ENCODE data around the gene FMO5.
A peak's percentile ranks its signal among the peaks of the same experiment; 100 is the strongest.
"Not testable (repeated sequence)": the region's sequence is repeated elsewhere in the genome, so short reads cannot be mapped to it uniquely, and the experiment has no call there.

Gene FMO5

GRCh38 chr1:147209825-147210821, 15.0 kb downstream of the FMO5 start:
- no peak for DNase-seq (ENCODE audit: low read depth in 3 of 3)

DNA sequence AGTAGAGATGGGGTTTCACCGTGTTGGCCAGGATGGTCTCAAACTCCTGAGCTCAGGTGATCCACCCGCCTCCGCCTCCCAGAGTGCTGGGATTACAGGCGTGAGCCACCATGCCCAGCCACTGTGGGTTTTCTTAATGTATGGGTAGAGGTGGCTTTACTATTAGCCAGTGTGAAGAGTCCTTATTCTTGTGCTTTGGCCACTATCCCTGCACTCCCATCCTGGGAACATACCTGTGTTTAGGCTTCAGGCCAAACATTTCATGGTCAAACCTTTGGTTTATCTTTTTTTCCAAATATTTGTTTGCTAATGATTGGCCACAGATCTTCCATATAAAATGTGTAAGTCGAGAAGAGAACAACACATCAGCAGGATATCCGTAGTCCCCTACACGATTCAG, 16.5 kb downstream of the FMO5 start:
- no peak for DNase-seq (ENCODE audit: low read depth in 3 of 3)

GRCh38 chr1:147207192-147207591, 17.9 kb downstream of the FMO5 start:
- DNase-seq (ENCODE audit: low read depth in 3 of 3), result no peak

DNA sequence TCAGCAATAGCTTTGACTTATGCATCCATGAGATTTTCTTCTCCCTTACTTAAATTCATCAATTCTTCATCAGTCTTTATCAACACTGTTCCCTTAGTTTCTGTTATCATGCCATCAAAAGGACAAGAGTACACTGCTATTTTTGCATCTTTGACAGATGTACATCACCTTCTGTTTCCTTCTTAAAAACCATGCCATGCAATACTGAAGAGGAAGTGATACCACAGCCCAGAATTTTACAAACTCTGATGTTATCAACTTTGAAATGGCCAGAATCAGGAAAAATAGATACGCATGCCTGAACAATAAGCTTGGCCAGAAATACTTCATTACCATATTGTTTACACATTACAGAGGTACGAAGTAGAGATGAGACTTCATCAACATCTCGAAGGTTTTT, 21.1 kb downstream of the FMO5 start:
- DNase-seq (ENCODE audit: low read depth in 3 of 3), result no peak

DNA sequence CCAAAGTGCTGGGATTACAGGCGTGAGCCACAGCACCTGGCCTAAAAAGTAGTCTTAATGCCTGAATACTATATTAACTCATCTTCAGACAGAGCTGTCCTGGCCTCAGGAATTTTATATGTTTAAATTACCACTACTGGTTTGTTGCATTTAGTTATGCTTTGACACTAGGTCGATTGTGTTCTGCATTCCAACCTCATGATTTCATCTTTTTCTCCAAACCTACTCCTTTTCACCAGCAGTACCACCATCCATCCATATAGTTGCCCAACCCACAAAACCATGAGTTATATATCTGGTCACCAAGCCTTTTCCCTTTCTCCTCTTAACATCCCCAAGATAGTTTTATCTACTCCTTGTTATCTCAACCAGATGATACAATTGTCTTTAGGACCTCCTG, 22.6 kb downstream of the FMO5 start:
- DNase-seq (ENCODE audit: low read depth in 3 of 3), result no peak

GRCh38 chr1:147201786-147202185, 23.4 kb downstream of the FMO5 start:
- DNase-seq (ENCODE audit: low read depth in 3 of 3), result no peak

GRCh38 chr1:147201276-147201675, 23.9 kb downstream of the FMO5 start:
- no peak for DNase-seq (ENCODE audit: low read depth in 3 of 3)

DNA sequence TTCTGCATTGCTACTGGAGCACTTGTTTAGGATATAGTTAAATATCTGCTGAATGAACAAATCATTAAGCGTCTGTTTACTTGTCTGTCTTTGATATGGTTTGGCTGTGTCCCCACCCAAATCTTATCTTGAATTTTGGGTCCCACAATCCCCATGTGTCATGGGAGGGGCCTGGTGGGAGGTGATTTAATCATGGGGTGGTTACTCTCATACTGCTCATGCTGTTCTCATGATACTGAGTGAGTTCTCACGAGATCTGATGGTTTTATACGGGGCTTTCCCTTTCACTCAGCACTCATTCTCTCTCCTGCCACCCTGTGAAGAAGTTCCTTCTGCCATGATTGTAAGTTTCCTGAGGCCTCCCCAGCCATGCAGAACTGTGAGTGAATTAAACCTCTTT, 27.8 kb downstream of the FMO5 start:
- DNase-seq (ENCODE audit: low read depth in 3 of 3), result not testable (repeated sequence)

GRCh38 chr1:147189514-147189913, 35.6 kb downstream of the FMO5 start:
- DNase-seq (ENCODE audit: low read depth in 3 of 3), result no peak

DNA sequence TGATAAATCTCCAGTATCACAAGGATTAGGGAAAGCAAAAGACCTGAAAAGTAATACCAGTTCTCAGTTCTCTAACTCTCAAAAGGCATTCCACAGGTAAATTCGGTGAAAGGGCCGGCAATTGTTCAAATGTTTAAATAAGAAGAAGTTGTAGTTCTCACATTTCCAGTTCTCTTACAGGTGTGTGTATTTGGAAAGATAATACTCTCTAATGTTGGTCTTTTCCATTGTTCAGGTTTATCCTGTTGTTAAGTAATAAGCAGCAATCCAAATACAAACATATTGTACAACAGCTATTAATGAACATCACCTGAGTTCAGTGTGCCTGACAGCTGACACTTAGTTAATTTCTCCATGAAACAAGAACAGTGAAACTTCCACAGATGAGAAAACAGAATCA, 39.7 kb downstream of the FMO5 start:
- no peak for DNase-seq (ENCODE audit: low read depth in 3 of 3)

DNA sequence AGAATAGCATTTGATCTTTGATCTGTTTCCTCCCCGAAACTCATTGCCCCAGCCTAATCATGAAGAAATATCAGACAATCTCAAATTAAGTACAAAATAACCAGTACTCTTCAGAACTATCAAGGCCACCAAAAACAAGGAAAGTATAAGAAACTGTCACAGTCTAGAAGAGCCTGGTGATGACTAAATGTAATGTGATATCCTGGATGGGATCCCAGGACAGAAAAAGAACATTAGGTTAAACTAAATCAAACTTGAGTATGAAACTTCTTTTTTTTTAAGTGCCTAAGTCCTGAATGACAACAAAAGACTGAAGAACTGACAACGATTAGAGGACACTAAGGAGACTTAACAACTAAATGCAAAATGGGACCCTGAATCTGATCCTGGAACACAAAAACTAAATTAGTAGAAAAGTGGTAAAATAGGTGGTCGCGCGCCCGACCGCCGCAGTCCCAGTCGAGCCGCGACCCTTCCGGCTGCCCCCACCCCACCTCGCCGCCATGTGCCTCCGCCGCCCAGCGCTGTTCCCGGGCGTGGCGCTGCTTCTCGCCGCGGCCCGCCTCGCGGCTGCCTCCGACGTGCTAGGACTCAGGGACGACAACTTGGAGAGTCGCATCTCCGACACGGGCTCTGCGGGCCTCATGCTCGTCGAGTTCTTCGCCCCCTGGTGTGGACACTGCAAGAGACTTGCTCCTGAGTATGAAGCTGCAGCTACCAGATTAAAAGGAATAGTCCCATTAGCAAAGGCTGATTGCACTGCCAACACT, 47.3 kb downstream of the FMO5 start:
- DNase-seq (ENCODE audit: low read depth in 3 of 3), result no peak

GRCh38 chr1:147172168-147173016, 52.7 kb downstream of the FMO5 start, which contains the start of gene PRKAB2:
Gene PRKAB2 (minus strand): TSS chr1:147172470. CDS start chr1:147172144, 326 bp downstream.
- DNase-seq (ENCODE audit: low read depth in 3 of 3), result peak; percentile 78 to 90 (median 79)

GRCh38 chr1:147171399-147172167, 53.6 kb downstream of the FMO5 start:
- DNase-seq (ENCODE audit: low read depth in 3 of 3), result no peak

GRCh38 chr1:147169840-147170674, 55.1 kb downstream of the FMO5 start:
- DNase-seq (ENCODE audit: low read depth in 3 of 3), result no peak

- no peak for DNase-seq (ENCODE audit: low read depth in 3 of 3)
Observed at GRCh38 chr1:147169171-147169570, 56.0 kb downstream of the FMO5 start.

DNA sequence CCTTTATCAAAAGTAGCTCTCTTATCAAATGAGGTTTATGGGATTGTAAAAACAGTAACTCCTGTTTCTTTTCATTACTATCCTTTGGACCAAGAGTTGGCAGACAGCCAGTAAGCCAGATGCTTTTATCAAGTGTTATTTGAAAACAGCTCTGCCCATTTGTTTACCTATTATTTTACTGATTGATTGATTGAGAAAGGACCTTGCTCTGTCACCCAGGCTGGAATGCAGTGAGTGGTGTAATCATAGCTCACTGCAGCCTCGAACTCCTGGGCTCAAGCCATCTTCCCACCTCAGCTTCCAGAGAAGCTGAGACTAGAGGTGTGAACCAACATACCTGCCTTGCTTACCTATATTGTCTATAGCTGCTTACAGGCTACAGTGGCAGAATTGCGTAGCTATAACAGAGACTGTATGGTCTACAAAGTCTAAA, 56.5 kb downstream of the FMO5 start:
- DNase-seq (ENCODE audit: low read depth in 3 of 3), result no peak

DNA sequence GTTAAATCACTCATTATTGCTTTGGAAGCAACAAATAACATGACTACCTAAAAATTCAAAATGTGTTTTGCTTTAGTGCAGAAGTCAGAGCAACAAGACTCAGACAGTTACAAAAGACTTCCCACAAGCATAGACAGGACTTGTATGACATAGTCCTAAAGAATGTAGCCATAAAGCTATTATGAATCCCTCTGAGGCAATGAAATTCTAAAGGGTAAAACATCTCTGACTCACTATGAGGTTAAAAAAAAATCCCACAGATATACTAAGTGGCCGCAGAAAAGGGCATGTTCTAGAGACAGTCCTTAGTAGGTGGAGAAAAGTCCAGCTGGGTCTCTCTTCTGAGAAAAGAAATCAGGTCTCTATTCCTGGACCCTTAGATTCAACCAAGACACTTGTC, 57.8 kb downstream of the FMO5 start:
- DNase-seq (ENCODE audit: low read depth in 3 of 3), result no peak

- no peak for DNase-seq (ENCODE audit: low read depth in 3 of 3)
Observed at GRCh38 chr1:147163019-147163418, 62.1 kb downstream of the FMO5 start.

GRCh38 chr1:147162093-147162492, 63.0 kb downstream of the FMO5 start:
- DNase-seq (ENCODE audit: low read depth in 3 of 3), result no peak

DNA sequence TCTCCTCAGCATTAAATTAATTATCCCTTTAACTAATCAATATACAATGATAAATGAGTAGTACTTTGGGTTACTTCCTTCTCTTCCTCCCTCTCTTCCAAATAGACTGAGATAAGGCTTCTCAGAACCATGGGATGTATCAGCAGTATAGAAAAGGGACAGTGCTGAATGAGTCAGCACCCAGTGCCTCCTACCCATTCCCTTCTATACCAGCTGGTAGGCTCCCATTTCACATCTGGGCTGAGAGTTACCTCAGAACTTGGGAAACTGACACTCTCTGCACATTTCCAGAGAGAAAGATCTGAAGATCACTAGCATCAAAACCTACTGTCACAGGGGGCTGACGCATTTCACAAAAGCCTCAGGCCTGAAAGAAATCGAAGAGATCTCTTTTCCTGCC, 68.0 kb downstream of the FMO5 start:
- not testable (repeated sequence) for DNase-seq (ENCODE audit: low read depth in 3 of 3)

Measured in stimulated activated CD4-positive, alpha-beta T cell treated with anti-CD3 and anti-CD28 coated beads, TNF-alpha, amount 100 ng/mL, for 48 hours (primary cell).